MM.1S (cell line): ENCODE data around the gene SHC2.

ENCODE experiments used
- DNase-seq: peaks from one replicate; pipeline ENCODE4 v3.0.0-alpha.2; 2015
- H2AFZ ChIP-seq: fragments of 300-600 bp; sonication (generic); 2 replicates; pipeline ENCODE4 v1.6.0; 2016; ENCODE audit warnings: antibody characterized with exemption, low read length
- H3F3A ChIP-seq: fragments of 300-600 bp; sonication (generic); 2 replicates; pipeline ENCODE4 v1.6.1; 2016; ENCODE audit warnings: mild to moderate bottlenecking, antibody characterized with exemption, low read length, moderate library complexity, mixed read lengths; ENCODE audit not compliant: insufficient read depth
- H3K27ac ChIP-seq: fragments of 300-600 bp; sonication (generic); 2 replicates; pipeline ENCODE4 v1.5.1; 2016; ENCODE audit warnings: mild to moderate bottlenecking, low read length
- H3K27me3 ChIP-seq: fragments of 300-600 bp; sonication (generic); replicated peaks from 2 replicates; pipeline ENCODE4 v1.6.0; 2016; ENCODE audit warnings: low read length; ENCODE audit not compliant: insufficient read depth
- H3K36me3 ChIP-seq: fragments of 300-600 bp; sonication (generic); replicated peaks from 2 replicates; pipeline ENCODE4 v1.6.1; 2016; ENCODE audit warnings: mild to moderate bottlenecking, low read length, mixed read lengths; ENCODE audit not compliant: insufficient read depth
- H3K4me1 ChIP-seq: fragments of 300-600 bp; sonication (generic); 2 replicates; pipeline ENCODE4 v1.6.1; 2016; ENCODE audit warnings: low read length, mixed read lengths
- H3K4me2 ChIP-seq: fragments of 300-600 bp; sonication (generic); 2 replicates; pipeline ENCODE4 v1.6.0; 2016; ENCODE audit warnings: low read depth, low read length
- H3K4me3 ChIP-seq: fragments of 300-600 bp; sonication (generic); 2 replicates; pipeline ENCODE4 v1.5.1; 2016; ENCODE audit warnings: low read length, mixed read lengths
- H3K79me2 ChIP-seq: fragments of 300-600 bp; sonication (generic); 2 replicates; pipeline ENCODE4 v1.6.1; 2016; ENCODE audit warnings: mixed run types, low read length, mixed read lengths
- H3K9ac ChIP-seq: fragments of 300-600 bp; sonication (generic); 2 replicates; pipeline ENCODE4 v1.6.1; 2016; ENCODE audit warnings: low read length, mixed read lengths
- H3K9me2 ChIP-seq: fragments of 300-600 bp; sonication (generic); replicated peaks from 2 replicates; pipeline ENCODE4 v1.6.1; 2016; ENCODE audit warnings: mild to moderate bottlenecking, low read length, mixed read lengths; ENCODE audit not compliant: insufficient read depth
- H3K9me3 ChIP-seq: fragments of 300-600 bp; sonication (generic); replicated peaks from 2 replicates; pipeline ENCODE4 v1.6.1; 2016; ENCODE audit warnings: mild to moderate bottlenecking, low read length, mixed read lengths; ENCODE audit not compliant: insufficient read depth
- H4K20me1 ChIP-seq: fragments of 300-600 bp; sonication (generic); 2 replicates; pipeline ENCODE4 v1.6.1; 2016; ENCODE audit warnings: mild to moderate bottlenecking, low read length, moderate library complexity, mixed read lengths; ENCODE audit not compliant: insufficient read depth
- EZH2 ChIP-seq: fragments of 300-600 bp; sonication (generic); optimal IDR thresholded peaks from 2 replicates; pipeline ENCODE3; 2017; ENCODE audit warnings: low read depth, mild to moderate bottlenecking, antibody characterized with exemption, low read length, mixed read lengths
- EZH2phosphoT487 ChIP-seq: fragments of 300-600 bp; sonication (generic); IDR thresholded peaks from 2 replicates; pipeline ENCODE4 v1.6.1; 2018; ENCODE audit warnings: antibody characterized with exemption, low read length
- TF ChIP-seq, protein P1 (sequence below): fragments of 300-600 bp; sonication (generic); IDR thresholded peaks from 2 replicates; pipeline ENCODE4 v1.5.1; 2016; ENCODE audit warnings: antibody characterized with exemption, low read length, mixed read lengths

Gene SHC2

DNA sequence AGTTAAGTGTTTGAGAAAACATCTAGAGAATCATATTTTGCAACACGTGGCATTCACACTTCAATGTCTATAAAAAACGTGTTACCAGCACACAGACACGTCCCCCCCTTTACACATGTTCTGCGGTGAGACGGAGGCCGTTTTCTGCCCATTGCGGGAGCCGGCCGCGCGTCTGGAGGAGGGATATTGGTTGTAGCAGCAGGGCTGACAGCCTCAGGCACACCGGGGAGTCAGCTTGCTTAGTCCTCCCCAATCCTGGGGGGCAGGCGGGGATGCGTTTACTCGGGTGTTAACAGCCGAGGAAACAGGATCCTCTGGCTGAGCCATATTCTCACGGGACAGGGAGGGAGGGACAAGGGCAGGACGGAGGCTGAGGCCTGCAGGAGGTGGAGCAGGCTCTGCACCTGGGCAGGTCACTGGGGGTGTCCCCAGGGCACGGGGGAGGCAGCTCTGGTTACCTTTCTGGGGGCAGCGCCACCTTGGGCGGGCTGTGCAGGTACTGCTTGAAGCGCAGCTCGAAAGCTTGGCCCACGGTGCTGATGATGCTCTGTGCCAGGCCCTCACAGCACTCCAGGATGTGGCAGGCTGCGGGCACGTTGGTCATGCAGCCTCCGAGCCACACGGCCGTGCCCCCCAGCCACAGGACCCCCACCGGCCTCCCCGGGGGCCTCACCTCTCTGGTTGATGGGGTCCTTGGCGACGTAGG lies 25.0 kb downstream of the SHC2 start:
- Histone ChIP-seq H3K4me1 (no peaks in the 10 kb centered on the region), H3K4me3 (no peak overlapping the region), H4K20me1 (no peaks in the 10 kb centered on the region), H3F3A (no peaks in the 10 kb centered on the region), H3K9ac (no peak overlapping the region), H3K9me3 (no peaks in the 10 kb centered on the region), H3K79me2 (no peaks in the 10 kb centered on the region), H3K4me2 (no peak overlapping the region), H3K27ac (no peak overlapping the region), H2AFZ (no peak overlapping the region), H3K9me2 (no peaks in the 10 kb centered on the region), H3K27me3 (peaks cover 59% of the 10 kb centered on the region), H3K36me3 (no peaks in the 10 kb centered on the region)
- no peak for DNase-seq
- no peak for TF ChIP-seq EZH2
- no peak for TF ChIP-seq EZH2phosphoT487
- TF ChIP-seq, protein P1, sequence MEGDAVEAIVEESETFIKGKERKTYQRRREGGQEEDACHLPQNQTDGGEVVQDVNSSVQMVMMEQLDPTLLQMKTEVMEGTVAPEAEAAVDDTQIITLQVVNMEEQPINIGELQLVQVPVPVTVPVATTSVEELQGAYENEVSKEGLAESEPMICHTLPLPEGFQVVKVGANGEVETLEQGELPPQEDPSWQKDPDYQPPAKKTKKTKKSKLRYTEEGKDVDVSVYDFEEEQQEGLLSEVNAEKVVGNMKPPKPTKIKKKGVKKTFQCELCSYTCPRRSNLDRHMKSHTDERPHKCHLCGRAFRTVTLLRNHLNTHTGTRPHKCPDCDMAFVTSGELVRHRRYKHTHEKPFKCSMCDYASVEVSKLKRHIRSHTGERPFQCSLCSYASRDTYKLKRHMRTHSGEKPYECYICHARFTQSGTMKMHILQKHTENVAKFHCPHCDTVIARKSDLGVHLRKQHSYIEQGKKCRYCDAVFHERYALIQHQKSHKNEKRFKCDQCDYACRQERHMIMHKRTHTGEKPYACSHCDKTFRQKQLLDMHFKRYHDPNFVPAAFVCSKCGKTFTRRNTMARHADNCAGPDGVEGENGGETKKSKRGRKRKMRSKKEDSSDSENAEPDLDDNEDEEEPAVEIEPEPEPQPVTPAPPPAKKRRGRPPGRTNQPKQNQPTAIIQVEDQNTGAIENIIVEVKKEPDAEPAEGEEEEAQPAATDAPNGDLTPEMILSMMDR: no peak

DNA sequence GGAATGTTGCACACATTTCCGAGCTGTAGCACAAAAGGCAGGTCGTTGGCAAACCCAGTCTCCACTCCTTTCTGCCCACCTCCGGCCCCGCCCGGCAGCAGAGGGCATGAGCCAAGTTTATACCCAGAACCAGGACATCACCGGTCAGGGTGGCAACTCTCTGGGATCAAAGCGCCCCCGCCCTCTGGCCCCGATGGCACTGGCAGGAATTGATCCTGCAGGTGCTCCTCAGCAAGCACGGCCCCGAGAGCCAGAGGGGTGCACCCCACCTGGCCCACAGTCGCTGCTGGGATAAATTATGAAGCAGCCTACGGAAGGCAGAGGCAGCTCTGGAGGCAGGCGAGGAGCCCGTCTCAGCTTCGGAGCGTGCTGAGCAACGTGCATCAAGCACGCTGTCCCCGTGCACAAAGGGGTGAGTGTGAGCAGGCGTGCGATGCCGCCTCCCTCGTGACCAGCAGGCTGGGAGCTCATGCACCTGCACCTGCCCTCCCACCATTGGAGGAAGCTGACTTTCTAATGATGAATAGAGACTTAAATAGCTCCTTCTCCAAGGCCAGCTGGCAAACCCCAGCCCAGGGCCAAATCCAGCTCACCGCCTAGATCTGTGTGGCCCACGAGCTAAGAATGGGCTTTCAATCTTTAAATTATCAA lies 25.7 kb downstream of the SHC2 start:
- Histone ChIP-seq H3K9ac (no peak overlapping the region), H4K20me1 (no peaks in the 10 kb centered on the region), H3K27ac (no peak overlapping the region), H3F3A (no peaks in the 10 kb centered on the region), H3K79me2 (no peaks in the 10 kb centered on the region), H3K27me3 (peaks cover 52% of the 10 kb centered on the region), H2AFZ (no peak overlapping the region), H3K4me2 (no peak overlapping the region), H3K9me2 (no peaks in the 10 kb centered on the region), H3K9me3 (no peaks in the 10 kb centered on the region), H3K4me1 (no peaks in the 10 kb centered on the region), H3K4me3 (no peak overlapping the region), H3K36me3 (no peaks in the 10 kb centered on the region)
- TF ChIP-seq, protein P1: no peak
- TF ChIP-seq EZH2phosphoT487 (no peak), EZH2 (no peak)
- DNase-seq: no peak

DNA sequence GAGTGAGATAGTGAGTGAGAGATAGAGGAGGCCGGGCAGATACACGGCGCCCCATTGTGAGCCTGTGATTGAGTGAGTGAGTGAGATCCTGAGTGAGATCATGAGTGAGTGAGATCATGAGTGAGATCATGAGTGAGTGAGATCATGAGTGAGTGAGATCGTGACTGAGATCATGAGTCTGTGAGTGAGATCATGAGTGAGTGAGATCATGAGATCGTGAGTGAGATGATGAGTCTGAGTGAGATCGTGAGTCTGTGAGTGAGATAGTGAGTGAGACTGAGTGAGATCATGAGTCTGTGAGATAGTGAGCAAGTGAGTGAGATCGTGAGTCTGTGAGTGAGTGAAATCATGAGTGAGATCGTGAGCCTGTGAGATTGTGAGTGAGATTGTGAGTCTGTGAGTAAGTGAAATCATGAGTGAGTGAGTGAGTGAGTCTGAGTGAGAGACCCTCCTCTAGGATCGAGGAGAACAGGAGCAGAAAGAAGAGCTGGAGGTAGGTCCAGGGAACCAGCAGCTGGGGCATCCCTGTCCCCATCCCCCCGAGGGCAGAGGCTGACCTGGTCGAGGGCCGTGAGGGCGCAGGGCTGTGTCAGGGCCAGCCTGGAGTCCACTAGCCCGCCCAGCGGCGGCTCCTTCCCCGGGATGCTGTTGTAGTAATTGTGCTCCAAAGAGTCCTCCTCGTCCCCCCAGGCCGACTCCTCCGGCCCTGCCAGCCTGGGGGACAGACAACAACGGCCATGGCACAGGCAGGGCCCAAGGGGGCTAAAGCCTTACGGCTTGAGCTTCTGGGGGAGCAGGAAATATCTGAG lies 26.5 kb downstream of the SHC2 start:
- no peaks in the 10 kb centered on the region for H3K36me3 ChIP-seq
- no peaks in the 10 kb centered on the region for H3F3A ChIP-seq
- peaks cover 46% of the 10 kb centered on the region for H3K27me3 ChIP-seq
- H3K9me2 ChIP-seq: no peaks in the 10 kb centered on the region
- H3K4me3 ChIP-seq: no peak overlapping the region
- H3K27ac ChIP-seq: no peak overlapping the region
- H3K9ac ChIP-seq: no peak overlapping the region
- H2AFZ ChIP-seq: no peak overlapping the region
- no peak for DNase-seq
- H3K4me2 ChIP-seq: no peak overlapping the region
- H3K9me3 ChIP-seq: no peaks in the 10 kb centered on the region
- TF ChIP-seq, protein P1: no peak
- TF ChIP-seq EZH2phosphoT487: no peak
- no peak for TF ChIP-seq EZH2
- no peaks in the 10 kb centered on the region for H3K4me1 ChIP-seq
- no peaks in the 10 kb centered on the region for H3K79me2 ChIP-seq
- H4K20me1 ChIP-seq: no peaks in the 10 kb centered on the region
